Measurements from ENCODE around the gene TTBK1.
"Not testable (repeated sequence)": the region's sequence is repeated elsewhere in the genome, so short reads cannot be mapped to it uniquely, and the experiment has no call there.

- TF ChIP-seq CTCF, POLR2A (IDR thresholded peaks at IDR 0.05): not testable (repeated sequence)
These were observed 59.7 kb downstream of the TTBK1 start for GRCh38 chr6:43303006-43303405.
